Hindlimb muscle (tissue), 1 donor: ENCODE results near the gene GOLT1A. TPM values are rescaled to one million over a fixed set of nuclear protein-coding genes. Genes with fewer than 3 reads are reported as not detected.

ENCODE experiments used
- DNase-seq: peaks from one replicate; pipeline ENCODE4 v3.0.0-alpha.2; 2013
- polyA plus RNA-seq: library from polyadenylated mRNA; unstranded; fragments of 120-200 nt; gene quantifications from one replicate; pipeline ENCODE4 v1.2.1, GENCODE V29; 2013; ENCODE audit not compliant: insufficient read length

The GOLT1A gene
- polyA plus RNA-seq, 1 donor = not detected

DNA sequence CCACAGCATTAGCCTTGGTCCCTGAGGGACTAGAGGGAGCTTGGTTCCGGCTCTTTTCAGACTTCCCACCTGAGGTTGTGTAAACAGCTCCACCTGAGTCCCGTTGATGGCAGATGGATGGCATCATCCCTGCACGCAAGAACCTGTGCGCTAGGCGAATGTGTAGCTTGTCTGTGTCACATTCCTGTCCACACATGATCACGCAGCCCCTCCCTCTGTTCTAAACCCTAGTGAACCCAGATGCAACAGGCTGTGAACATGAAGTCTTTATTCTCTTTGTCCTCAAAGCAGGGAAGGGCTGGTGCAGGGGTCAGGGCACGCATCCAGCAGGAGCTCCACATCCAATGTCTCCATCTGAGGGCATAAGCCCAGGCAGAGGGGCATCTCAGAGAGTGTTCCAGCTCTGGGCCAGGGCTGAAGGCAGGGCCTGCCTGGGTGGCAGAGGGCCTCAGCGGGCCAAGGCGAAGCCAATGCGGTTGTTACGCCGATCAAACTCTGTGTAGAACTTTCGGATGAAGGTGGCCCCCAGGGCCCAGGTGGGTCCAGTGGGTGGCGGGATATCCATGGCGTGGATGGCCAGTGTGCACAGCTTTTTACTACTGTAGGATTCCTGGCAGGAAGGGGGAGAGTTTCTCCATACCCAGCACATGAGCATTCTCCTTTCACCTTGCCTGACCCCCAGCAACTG, 59.1 kb downstream of the GOLT1A start:
- no peak for DNase-seq

DNA sequence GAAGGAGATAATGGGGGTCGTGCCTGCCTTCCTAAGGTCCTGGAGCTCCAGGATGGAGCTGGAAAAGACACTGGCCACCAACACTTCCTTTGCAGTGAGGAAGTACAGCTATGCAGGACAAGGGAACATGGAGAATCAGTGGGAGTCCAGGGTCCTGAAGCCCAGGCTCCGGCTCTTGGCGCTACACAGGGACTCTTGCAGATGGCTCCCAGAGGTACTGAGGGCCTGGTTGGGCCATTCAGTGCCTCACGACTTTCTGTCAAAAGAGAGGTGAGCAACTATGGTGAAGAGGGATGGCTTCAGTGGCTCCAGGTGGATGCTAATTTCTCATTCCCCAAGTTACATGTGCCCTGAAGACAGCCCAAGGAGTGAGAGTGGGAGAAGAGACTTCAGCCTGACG, 60.1 kb downstream of the GOLT1A start:
- no peak for DNase-seq

DNA sequence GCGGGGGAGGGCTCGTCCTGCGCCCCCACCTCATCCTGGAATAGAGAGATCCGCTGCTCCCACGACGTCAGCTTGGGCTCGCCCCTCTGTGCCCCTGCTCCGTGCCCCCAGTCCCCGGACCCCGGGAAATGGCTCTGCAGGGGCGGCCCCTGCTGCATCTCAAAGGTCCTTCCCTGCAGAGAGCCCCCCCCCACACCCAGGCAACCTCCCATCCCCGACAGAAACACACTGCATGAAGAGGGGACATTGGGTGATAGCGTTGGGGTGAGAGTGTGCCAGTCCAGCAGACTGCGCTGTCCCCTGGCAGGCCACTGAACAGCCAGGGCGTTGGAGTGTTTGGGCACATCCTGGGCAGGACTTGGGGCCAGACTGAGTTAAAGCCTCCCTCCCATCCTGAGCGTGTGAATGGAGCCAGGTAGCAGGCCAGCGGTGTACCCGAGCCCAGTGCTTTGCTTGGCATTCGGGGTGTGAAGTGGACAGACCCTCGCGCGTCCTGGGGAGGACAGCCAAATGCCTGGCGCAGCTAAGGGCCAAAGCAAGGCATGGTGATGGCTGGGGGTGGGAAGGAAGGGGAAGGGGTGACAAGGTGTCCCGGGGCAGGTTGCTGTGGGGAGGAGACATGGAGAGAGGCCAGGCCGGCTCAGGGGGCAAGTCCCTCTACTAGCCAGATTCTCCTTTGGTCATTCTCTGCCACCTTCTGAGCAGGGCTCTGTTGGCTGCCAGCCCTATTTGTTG, 61.3 kb downstream of the GOLT1A start:
- DNase-seq = no peak

DNA sequence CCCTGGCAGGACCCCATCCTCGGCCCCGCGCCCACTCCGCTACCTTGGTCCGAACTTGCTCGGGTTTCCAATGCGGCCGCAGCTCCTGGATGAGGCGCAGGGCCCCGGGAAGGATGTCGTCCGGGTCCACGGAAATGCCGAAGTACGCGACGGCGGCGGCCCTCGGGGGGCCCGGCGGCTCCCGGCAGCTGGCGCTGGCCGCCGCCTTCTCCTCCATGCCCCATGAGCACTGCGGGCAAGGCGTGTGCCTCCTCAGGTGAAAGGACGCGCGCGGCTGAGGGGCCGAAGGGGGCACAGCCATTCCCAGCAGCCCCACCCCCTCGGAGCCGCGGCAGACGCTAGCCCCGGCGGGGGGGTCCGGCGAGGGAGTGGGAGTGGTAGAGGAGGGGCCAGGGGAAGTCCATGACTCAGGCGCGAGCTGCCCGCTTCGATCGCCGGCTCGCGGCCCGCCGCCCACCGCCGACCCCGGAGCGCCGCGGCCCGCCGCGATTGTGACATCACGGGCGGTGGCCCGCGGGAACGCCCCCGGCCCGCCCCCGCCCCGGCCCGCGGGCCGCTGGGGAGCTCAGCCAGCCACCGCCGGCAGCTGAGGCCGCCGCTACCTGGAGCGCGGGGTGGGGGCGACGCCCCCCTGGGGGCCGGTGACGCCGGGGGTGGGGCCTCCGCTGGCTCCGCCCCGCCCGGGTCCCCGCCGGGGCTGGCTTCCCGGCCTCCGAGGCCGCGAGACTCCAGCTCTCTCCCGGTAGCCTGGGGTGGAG, 62.1 kb downstream of the GOLT1A start, which contains the start of gene ETNK2:
Gene ETNK2 (minus strand): TSS at position 493 of the 758 bp plus-strand sequence. CDS start 192 bp downstream, at position 301.
- peak; percentile 56 for DNase-seq

DNA sequence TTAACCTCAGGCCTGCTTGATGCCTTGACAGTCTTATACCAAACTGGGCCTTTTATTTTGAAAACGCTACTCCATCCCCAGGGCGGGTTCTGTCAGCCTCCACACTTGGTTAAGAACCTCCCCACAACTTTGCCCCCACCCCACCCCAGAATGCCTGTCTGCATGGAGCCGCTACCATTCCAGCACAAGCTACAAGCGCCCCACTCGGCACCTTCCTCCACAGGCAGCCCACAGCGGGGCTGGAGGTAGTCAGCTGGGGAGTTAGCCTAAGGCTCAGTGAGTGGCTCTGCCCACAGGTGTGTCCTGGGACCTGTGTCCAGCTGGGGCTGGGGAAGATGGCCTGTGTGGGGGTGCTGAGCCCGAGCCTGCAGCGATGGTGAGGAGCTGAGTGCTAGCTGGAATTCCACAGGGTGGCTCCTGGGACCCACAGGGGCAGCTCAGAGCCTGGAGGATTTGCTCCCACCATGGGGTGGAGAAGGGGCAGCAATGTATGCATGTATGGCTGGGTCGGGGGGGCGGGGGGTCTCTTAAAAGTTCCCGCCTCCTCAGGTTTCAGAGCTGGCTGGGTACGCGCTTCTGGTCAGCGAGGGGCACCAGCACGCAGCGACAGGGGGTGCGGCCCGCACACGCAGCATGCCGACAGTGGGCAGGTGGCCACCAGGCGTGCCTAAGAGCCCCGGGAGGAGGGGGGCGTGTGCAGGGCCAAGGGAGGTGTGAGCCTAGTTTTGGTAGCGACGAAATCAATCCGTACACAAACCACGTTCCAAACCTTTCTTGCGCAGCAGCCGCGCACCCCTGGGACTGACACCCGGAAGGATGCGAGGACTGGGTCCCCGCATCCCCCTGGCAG, 62.9 kb downstream of the GOLT1A start:
- DNase-seq = no peak

DNA sequence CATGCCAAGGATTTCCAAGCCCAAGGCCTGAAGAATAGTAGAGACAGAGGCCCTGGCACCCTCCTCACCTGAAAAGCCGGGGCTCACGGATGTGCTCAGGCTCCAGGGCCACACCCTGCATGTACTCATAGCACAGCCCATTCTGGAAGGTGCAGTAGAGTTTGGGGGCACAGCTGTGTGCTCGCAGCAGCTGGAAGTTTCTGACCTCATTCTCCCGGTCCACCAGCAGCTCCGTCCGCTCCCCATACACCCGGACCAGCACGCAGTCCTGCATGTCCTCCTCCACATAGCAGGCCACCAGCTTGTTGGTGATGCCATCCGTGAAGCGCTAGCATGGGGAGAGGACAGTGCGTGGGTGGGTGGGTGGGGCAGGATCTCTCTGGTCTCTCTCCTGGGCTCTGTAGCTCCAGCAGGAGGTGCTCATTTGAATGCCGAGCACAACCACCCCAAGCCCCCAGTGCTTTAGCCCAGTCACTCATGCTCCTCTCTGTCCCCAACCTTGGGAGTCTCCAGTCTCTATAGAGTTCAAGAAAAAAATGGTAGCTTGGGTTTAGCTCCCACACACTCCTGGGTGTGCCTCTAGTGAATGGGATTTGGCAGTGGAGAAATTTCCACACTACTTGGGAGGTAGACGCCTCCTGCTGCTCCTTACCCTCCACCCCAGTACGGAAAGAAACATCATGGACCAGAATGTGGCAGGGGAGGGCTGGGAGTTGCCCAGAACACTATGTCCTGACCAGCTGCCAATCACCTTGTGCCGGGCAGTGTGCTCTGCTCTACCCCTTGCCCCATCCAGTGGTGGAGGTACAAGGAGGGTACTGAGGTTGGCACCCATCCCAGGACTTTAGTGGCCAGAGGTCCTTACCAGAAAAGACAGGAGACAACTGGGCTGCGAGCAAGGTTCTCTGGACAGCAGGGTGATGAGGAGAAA, 63.9 kb downstream of the GOLT1A start:
- DNase-seq = no peak

DNA sequence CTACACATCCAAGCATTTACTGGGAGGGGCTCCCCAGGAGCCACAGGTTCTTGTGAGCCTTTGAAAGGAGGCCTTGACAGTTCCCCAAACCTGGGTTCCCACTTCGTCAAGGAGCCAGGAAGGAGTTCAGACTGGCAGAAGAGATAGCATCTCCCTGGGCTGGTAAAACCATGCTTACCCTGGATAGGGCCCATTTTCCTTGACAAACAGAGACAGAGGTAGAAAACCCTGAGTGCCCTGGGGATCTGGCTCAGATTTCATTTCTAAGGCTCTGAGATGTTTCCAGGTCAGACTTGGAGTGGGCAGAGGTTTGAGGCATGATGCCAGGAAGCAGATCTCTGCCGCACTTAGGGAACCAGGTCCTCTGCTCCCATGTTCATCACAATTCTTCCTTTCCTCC, 64.7 kb downstream of the GOLT1A start:
- DNase-seq = no peak

Other genes with a start within 250 kb of the GOLT1A start
- gene SOX13, start 140.9 kb downstream of the GOLT1A start, polyA plus RNA-seq = 30.2 TPM
- gene ETNK2, start 61.9 kb downstream of the GOLT1A start, polyA plus RNA-seq = 3.0 TPM
- not detected for gene REN, start 47.7 kb downstream of the GOLT1A start, polyA plus RNA-seq
- gene KISS1, start 17.5 kb downstream of the GOLT1A start, polyA plus RNA-seq = 0.28 TPM
- 12.7 TPM for gene PLEKHA6, start 145.9 kb upstream of the GOLT1A start, polyA plus RNA-seq
- gene PPP1R15B, start 197.8 kb upstream of the GOLT1A start, polyA plus RNA-seq = 23.0 TPM